ENCODE results near the gene RAD17. TPM values are rescaled to one million over a fixed set of nuclear protein-coding genes. Genes with fewer than 3 reads are reported as not detected.
"Not testable (repeated sequence)": the region's sequence is repeated elsewhere in the genome, so short reads cannot be mapped to it uniquely, and the experiment has no call there.

The RAD17 gene
- total and polyA plus RNA-seq, 2 donors (not counting 3 experiments of a cell fraction or from before 2014, with no cell fraction given), result 10.1 to 18.4 TPM

DNA sequence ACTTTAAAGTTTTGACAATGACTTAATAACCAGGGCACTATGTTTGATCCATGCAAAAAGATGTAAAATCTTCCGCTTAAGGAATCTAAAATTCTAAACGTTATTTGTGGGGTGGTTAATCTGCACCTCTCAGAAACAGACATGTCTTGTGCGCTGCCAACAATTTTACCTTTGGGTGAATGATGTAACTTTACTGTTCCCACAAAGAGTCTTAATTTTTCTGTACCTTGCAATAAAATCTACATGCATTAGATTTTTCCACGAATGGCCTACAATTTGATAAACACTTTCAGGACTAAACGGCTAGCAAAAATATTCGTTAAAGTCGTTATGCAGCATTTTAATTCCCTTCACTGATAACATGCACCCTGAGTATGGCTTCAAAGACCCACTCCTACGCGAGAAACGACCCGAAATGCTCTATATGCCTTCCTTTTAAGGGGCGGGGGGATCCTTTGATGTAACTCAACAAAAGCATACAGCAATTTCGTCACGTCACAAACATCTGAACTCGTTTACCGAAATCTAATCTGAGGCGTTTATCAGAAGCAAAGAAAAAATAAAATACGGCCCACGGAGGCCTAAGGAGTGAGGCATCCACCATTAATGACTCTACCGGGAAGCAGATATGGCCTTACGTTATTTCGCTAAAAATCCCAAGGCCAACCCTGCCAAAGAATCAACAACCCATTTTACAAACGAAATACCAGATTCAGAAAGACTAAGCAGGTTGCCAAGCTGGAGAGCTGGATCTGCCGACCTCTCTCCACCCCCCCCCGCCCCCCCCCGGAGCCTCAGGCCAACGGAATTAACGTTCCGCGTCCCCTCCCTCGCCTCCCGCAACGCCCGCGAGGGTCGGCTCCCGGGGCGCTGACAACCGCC lies 919 bp upstream of the RAD17 start:
- peak; percentile 31 for FAIRE-seq
- ChIA-PET POLR2A (interaction anchor here (0.7 kb wide), 1 partner anchor 287 kb away, joined by 4 read pairs; no protein-coding TSS in a partner anchor), CTCF (interaction anchor here (0.7 to 1.8 kb wide), 2 partner anchors 326 kb away, joined by 3 to 4 read pairs; no protein-coding TSS in a partner anchor)
- Histone ChIP-seq H2AFZ (ENCODE audit: low read depth, low read length) (peak overlapping the region; percentile 90), H3K9ac (replicated peaks; ENCODE audit: extremely low read depth, insufficient read depth, low read length) (peak overlapping the region; percentile 97), H3K79me2 (ENCODE audit: control insufficient read depth, insufficient read depth, low read length) (peaks cover 61% of the 10 kb centered on the region), H3K9me3 (replicated peaks; ENCODE audit: control insufficient read depth, insufficient read depth, low read length) (no peaks in the 10 kb centered on the region), H3K4me1 (ENCODE audit: control insufficient read depth, extremely low read depth, insufficient read depth, low read length) (peaks cover 15% of the 10 kb centered on the region), H3K9me1 (replicated peaks; ENCODE audit: control insufficient read depth, extremely low read depth, insufficient read depth, low read length) (no peaks in the 10 kb centered on the region), H3K27me3 (ENCODE audit: control insufficient read depth in 2 of 2, insufficient read depth in 2 of 2, low read length in 2 of 2) (no peaks in the 10 kb centered on the region), H3K4me2 (ENCODE audit: insufficient read depth, low read length) (peak overlapping the region; percentile 88), H3K36me3 (ENCODE audit: control insufficient read depth in 2 of 2, extremely low read depth in 1 of 2, insufficient read depth in 2 of 2, low read length in 2 of 2) (peaks cover 8 to 9% of the 10 kb centered on the region in 2 experiments), H4K20me1 (replicated peaks; ENCODE audit: control insufficient read depth, extremely low read depth, insufficient read depth, low read length) (peaks cover 2% of the 10 kb centered on the region), H3K27ac (ENCODE audit: insufficient read depth, low read depth, low read length) (peak overlapping the region; percentile 97), H3K4me3 (replicated peaks in 1 of 3; ENCODE audit: insufficient read depth in 1 of 3, low read depth in 1 of 3, low read length in 3 of 3) (peak overlapping the region; percentile 82 to 100 (median 98))
- peak; percentile 59 for DNase-seq (ENCODE audit: low read depth, low spot score)
- TSS peak; percentile 57 for BruUV-seq (replicated peaks)
- TF ChIP-seq JUN (IDR thresholded peaks at IDR 0.05; ENCODE audit: borderline replicate concordance, insufficient read depth, insufficient read length, low read depth) (no peak), POLR2A (IDR thresholded peaks at IDR 0.05; ENCODE audit: low read depth, low read length) (no peak), EZH2 (IDR thresholded peaks at IDR 0.05; ENCODE audit: borderline replicate concordance, low read depth, low read length, severe bottlenecking) (no peak), POLR2AphosphoS5 (IDR thresholded peaks at IDR 0.05; ENCODE audit: insufficient read depth, low read depth, low read length) (no peak)
- intact Hi-C loops (cut with micrococcal nuclease) (loop anchor here (1.0 to 2.0 kb wide), 4 partner anchors 34 to 326 kb away; partner anchors contain the start of gene CCNB1), dilution Hi-C loops (cut with MboI; ENCODE audit: extremely low pct_ligation_motif_present, low sequenced_read_pairs) (no loop called here)

- BruUV-seq (replicated peaks); H3K27ac ChIP-seq (ENCODE audit: insufficient read depth, low read depth, low read length); intact Hi-C loops (cut with micrococcal nuclease); POLR2A ChIA-PET; dilution Hi-C loops (cut with MboI; ENCODE audit: extremely low pct_ligation_motif_present, low sequenced_read_pairs); H3K9me3 ChIP-seq (replicated peaks; ENCODE audit: control insufficient read depth, insufficient read depth, low read length); FAIRE-seq; H4K20me1 ChIP-seq (replicated peaks; ENCODE audit: control insufficient read depth, extremely low read depth, insufficient read depth, low read length); H3K36me3 ChIP-seq (ENCODE audit: control insufficient read depth in 2 of 2, extremely low read depth in 1 of 2, insufficient read depth in 2 of 2, low read length in 2 of 2); H3K27me3 ChIP-seq (ENCODE audit: control insufficient read depth in 2 of 2, insufficient read depth in 2 of 2, low read length in 2 of 2); H3K9me1 ChIP-seq (replicated peaks; ENCODE audit: control insufficient read depth, extremely low read depth, insufficient read depth, low read length); DNase-seq (ENCODE audit: low read depth, low spot score): not testable (repeated sequence)
- Histone ChIP-seq H3K4me1 (ENCODE audit: control insufficient read depth, extremely low read depth, insufficient read depth, low read length) (peaks cover 15% of the 10 kb centered on the region), H3K9ac (replicated peaks; ENCODE audit: extremely low read depth, insufficient read depth, low read length) (peak overlapping the region; percentile 97), H3K4me3 (replicated peaks in 1 of 3; ENCODE audit: insufficient read depth in 1 of 3, low read depth in 1 of 3, low read length in 3 of 3) (peak overlapping the region; percentile 82 to 100 (median 98)), H3K79me2 (ENCODE audit: control insufficient read depth, insufficient read depth, low read length) (peaks cover 49% of the 10 kb centered on the region), H3K4me2 (ENCODE audit: insufficient read depth, low read length) (peak overlapping the region; percentile 95), H2AFZ (ENCODE audit: low read depth, low read length) (peak overlapping the region; percentile 90)
- CTCF ChIA-PET, result interaction anchor here (1.6 to 1.8 kb wide), 2 partner anchors 277 to 327 kb away, joined by 4 to 11 read pairs; partner anchors contain the start of gene SLC30A5
These were observed 717 bp downstream of the RAD17 start for GRCh38 chr5:69370335-69370734.

Measured in endothelial cell of umbilical vein (primary cell).